B cell (primary cell): Measurements from ENCODE around the gene UCHL1.

Experiments
- CTCF ChIP-seq: fragments of 200-600 bp; IDR thresholded peaks from one replicate; pipeline ENCODE4 v1.8.0; 2022; ENCODE audit warnings: antibody characterized with exemption, mild to moderate bottlenecking
- EZH2 ChIP-seq: IDR thresholded peaks from 2 replicates; pipeline ENCODE4 v1.6.1; 2012; ENCODE audit warnings: borderline replicate concordance, low read depth, mild to moderate bottlenecking, moderate library complexity, low read length; ENCODE audit not compliant: insufficient read depth, poor library complexity, severe bottlenecking

- TF ChIP-seq EZH2, result no peak
- TF ChIP-seq CTCF, result no peak
These were observed 25.6 kb downstream of the UCHL1 start for GRCh38 chr4:41282366-41282765.
